GM21515 (cell line): ENCODE data around the gene GPR21.

Experiments used
- ATAC-seq: cut with Tn5 transposase; IDR thresholded peaks from one replicate; pipeline ENCODE4 v1.9.1; 2021; ENCODE audit not compliant: unreplicated experiment

GPR21 gene

DNA sequence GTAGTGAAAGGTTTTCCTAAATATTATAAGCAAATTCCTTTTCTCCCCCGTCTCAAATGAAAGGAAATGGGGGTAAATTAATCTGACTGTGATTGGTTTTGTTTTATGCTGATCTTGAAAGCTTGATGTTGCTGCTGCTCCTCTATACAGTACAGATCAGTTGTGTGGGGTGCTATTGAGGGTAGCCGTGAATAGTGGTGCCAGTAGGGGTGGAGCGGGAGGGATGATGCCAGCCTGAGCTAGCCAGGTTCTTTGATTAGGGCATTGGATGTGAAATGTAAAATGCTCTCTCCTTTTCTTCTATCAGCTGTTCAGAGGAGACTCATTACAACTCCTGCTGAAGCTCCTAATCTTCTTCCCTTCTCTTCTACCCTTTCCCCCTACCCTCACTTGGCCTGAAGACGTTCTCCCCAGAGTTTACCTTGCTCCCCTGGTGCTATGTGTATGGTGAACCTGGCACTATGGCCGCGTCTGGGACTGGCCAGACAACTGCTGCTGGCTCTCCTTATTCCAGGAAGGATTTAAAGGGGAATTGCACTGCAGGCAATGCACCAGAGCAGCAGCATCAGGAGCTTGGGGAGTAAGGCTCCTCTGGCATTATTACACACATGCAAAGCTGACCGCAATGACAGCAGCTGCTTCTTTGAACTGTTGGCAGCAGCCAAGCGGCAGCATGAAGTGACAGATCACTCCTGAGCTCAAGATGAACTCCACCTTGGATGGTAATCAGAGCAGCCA, 566 bp downstream of the GPR21 start:
- ATAC-seq = no peak

DNA sequence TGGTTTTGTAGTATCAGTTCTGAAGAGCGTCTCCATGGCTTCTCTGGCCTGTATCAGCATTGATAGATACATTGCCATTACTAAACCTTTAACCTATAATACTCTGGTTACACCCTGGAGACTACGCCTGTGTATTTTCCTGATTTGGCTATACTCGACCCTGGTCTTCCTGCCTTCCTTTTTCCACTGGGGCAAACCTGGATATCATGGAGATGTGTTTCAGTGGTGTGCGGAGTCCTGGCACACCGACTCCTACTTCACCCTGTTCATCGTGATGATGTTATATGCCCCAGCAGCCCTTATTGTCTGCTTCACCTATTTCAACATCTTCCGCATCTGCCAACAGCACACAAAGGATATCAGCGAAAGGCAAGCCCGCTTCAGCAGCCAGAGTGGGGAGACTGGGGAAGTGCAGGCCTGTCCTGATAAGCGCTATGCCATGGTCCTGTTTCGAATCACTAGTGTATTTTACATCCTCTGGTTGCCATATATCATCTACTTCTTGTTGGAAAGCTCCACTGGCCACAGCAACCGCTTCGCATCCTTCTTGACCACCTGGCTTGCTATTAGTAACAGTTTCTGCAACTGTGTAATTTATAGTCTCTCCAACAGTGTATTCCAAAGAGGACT, 1.5 kb downstream of the GPR21 start:
- no peak for ATAC-seq

DNA sequence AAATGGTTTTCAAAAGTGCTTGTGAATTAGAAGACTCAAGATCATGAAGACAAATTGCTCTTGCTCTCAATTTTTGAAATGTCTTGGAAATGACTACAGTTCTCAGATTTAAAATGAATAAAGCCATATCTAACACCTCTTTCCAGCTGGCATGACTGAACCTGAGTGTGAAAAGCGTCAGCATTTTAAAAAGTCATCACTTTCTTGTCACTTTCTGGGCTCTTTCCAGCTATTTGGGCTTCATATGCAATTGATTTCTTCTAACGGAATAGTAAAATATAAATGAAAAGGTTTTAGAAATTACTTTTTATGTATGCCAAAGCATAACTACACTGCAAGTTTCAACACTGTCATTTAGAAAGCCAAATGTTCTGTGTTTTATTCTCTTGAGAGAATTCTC, 2.3 kb downstream of the GPR21 start:
- ATAC-seq = no peak

DNA sequence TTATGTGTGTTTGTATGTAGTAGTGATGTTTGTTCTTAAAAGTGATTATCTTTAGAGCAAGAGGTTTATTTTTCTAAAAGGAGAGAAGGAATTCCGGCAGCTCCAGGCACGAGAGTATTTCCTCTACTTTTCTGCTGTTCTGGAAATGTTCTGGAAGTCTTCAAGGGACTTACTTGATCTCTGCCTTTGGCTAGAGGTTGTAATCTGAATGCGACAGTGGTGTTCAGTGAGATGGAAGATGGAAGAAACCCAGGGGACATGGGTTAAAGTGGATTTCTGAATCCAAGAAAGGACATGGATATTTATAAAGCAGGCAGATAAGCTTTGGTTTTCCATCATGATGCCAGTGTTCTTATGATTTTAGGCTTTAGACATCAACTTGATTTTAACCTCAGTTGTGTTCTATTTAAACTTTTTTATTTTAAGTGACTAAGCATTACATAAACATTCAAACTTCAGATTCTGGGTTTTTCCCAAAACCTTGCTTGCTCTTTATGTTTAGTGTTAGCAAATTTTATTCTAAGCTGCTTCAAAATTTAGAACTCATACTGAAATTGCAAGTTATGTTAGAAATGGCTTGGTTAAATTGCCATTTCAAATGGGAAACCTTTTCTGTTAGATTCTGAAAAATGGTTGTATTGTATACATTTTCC, 3.6 kb downstream of the GPR21 start:
- ATAC-seq = no peak

DNA sequence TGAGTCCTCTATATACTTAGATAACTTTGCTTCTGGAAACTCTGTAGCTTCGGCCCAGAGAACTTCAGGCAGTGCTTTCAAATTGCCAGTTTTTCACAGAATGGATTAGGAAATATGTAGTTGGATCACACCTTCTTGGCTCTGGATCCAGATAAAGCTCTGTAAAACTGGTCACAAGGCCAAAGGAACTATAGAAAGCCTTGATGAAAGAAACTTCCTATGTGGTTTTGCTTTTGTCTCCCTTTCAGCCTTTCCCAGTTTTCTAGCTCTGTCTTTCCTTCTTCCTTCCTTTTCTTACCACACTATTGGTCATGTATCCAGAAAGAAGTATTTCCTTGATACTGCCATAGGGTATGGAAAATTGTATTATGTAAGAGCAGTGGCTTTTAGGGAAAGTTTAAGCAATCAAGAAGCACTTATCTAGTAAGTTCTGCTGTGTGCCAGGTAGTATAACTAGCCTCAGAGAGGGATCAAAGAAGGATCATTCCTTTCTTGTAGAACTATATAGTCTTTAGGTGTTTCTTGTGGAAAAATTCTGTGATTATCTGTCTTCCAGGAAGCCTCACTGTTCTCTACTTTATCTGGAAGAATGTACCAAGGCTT, 6.3 kb downstream of the GPR21 start:
- no peak for ATAC-seq

DNA sequence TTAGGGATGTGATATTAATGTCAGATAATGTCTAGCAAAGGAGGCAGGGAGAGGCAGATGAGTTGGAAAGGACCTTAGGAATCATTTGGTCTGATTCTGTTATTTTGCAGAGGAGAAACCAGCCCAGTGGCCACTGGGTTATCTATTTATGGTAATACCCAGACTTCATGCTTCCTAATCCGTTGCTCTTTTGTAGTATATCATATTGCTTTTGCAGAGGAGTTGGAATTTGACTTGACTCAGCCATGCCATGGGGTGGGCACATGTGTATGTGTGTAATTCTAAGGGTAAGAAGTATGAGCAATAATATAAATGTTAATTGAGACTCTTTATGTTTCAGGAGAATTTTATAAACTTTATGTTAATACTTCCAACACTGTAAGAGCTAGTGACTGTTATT, 7.3 kb downstream of the GPR21 start:
- no peak for ATAC-seq

DNA sequence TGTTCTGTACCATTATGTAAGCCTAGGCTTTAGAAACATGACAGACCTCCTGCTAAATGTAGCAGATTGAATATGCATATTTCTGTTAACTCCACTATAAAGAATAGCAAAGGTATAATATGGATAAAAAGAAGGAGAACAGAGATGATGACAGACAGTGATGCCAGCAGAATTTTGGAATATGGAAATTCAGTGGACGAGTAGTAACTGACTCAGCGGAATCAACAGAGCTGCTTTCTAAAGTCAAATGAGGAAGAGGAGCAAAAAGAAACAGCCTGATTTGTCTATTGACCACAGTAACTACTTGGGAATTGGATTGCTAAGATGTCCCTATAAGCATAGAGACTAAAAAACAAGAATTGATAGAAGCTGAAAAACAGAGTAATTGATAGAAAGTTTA, 8.0 kb downstream of the GPR21 start:
- ATAC-seq = no peak

DNA sequence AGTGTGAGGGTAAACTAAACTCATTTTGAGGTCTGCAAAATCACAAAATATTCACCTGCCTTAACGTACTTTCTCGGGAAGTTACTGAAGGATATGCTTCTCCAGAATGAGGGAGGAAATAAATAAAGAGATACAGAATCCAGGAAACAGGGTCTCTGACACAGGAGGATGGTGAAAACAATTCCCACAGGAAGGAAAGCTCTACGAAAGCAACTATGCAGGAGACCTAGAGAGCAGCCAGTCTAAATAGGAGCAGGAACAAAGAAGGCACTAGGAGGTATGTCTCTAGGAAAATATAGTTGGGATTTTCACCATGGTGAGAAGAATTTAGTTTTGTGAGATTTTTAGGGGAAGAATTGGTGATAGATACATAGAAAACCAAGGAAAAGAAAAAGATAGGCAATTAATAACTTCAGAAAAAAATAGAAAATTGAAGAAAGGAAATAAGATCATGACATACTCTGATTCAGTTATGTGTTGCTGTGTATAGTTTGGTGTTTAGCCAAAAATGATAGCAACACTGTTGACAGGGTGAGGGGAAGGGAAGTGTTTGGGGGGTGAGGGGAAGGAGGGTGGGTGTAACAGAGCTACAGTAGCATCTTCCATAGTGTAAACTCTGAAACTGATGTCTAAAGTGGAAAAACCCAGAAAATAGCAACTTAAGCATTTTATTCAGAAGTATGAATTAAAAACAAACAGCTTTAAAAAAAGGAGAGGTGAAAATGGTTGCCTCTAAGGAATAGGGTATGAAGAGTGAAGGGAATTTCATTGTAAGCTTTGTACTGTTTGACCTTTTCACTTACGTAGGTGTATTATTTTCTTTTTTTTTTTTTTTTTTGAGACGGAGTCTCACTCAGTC, 9.8 kb downstream of the GPR21 start:
- ATAC-seq = no peak

DNA sequence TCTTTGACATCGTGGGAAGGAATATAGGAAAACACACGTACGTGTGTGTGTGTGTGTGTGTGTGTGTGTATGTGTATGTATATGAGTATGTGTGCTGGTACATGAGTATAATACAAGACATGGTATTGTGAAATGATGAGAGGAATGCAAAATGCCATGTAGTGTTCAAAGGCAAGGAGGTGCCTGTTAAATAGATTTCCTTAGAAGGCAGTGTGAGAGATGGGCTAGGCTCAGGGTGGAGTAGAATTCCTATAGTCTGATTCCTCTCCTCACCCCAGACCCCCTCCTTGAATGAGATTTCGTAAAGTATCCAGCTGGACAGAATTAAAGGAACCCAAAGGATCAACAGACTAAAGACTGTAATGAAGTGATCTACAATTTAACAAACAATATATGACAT, 11.1 kb downstream of the GPR21 start:
- no peak for ATAC-seq

DNA sequence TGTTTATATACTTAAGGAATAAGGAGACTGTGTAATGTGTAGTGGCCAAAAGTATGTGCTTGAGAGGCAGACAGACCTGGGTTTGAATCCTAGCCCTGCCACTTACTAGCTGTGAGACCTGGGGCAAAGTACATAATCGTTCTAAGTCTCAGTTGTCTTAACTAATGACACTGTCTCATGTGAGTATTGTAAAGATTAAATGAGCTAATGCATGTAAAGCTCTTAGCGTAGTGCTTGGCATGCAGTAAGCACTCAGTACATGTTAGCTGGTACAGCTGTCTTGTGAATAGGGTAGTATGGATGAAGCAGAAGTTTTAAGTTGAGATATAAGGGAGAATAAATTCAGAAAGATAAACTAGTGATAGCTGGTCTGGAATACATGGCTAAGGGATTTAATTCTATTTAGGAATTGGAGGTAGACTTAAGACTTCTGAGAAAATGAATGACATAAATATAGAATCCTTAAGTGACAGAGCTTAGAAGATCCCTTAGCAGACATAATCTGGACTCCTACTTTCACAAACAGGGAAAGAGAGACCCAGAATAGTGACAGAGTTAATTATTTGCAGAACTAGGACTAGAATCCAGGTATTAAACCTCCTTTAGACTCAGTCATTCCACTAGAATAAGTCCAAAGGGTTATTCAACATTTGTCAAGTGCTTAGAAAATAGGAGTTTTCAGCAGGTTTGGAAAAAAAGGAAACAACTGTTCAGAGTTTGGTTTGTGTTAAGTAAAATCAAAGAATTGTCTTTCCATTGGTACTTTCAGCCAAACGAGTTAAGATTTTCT, 13.1 kb downstream of the GPR21 start:
- no peak for ATAC-seq

DNA sequence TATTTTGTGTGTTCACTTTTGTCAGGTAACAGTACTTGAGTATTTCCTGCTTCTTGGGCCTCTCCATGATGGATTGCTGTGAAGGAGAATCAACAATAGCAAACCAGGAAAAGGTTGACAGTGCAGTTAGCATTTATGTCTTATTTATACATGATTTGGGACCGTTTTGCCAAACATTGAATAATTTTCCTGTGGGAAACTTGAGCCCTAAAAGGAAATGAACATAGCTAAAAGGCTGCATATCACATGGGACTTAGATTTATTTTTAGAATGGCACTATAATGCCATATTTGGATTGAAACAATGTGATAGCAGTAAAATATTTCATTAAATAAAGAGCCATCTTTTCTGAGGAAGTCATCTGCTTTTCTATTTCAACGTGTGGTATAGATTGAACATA, 15.3 kb downstream of the GPR21 start:
- no peak for ATAC-seq

DNA sequence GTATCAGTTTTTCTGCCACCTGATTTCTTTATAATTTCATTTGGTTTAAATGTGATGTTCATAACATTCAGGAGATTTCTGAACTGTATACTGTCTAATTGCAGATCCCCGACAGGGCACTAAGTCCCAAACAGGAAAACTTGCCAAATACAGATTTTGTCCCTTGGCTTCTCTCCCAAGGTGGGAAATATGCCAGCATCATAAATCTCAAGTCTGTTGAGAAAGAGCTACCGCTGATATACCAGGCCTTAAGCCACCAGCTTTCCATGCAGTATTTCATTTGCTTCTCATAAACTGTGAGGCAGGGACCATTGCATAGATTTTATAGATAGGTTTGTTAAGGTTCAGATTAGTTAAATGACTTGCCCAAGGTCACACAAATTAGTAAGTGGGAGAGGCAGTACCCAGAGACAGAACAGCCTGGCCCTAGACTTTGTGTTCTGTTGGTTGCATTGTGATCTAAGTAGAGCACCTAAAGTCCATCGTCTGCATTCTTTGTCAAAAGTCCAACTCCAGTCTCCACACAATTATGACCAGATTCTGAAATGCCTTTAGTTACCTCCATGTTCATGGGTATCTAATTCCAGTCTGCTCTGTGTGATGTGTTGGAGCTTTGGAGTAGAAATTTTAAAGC, 16.2 kb downstream of the GPR21 start:
- ATAC-seq = no peak

DNA sequence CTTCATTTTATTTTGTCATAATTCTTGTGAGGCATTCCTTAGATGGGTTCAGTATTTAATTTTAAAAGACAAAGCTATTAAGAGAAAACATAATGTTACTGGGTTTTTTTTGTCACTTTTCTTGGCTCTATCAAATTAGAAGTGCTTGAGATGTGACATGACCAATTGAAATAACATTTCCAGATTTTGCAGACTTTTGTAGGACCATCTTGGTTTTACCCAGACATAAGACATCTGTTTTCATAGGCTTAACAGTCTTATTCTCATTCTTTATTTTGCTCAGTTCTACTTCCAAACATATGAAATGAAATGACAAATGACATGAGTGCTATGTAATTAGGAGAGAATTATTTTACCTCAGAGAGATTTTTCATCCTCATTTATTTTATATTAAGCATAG, 19.6 kb downstream of the GPR21 start:
- ATAC-seq = no peak

DNA sequence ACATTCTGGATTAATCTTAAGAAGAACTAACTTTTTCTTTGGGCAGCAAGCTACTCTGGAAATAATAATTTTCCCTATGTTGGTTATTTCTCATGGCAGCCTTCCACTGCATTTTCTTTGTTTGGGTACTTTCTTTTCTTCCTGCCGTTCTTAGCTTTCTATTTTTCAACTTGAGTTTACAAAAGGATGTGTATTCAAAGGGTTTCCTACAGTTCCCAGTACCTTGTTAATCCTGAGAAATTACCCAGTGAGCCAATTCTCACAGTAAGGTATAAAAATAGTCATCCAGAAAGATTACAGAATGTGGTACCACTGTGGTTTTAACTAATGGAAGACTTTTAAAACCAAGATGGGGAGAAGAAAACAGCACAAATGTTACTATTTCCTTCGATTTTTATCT, 20.2 kb downstream of the GPR21 start:
- ATAC-seq = no peak

DNA sequence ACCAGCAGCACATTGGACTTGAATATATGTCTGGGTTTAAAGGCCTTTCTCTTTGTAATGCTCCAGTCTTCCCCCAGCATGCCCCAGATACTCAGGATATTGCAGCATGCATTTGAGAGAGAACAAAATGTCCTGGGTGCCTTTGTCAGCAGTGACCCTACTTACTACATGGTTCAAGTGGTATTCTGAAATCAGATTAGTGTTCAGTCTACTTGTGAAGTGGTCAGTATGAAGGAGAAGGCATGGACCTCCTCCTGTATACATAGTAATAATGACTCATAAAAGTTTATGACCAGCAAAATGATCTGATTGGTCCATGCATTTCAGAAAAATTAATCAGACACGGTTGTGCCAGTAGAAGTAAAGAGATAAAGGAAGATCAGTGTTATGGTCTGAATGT, 25.4 kb downstream of the GPR21 start:
- no peak for ATAC-seq

DNA sequence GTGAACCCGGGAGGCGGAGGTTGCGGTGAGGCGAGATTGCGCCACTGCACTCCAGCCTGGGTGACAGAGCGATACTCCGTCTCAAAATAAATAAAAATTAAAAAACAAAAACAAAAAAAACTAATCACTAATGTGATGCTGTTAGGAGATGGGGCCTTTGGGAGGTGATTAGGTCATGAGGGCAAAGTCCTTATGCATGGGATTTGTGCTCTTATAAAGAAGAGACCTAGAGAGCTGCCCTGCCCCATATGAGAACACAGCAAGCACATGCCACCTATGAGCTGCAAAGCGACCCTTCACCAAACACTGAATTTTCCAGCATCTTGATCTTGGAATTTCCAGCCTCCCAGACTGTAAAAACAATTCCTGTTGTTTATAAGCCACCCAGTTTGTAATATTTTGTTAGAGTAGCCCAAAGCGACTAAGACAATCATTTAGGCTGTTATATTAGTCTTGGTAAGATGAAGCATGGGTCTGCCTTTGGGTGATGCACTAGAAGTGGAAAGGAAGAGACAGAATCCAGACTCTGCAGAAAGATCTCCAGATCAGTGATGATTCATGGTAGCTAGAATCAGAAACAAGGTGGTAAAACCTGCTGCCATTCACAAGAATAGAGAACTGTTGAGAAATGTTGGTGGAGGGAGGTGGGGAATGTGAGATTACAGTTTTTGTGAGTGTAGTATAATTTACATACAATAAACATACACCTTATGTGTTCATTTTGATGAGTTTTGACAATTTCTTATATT, 26.2 kb downstream of the GPR21 start:
- no peak for ATAC-seq

DNA sequence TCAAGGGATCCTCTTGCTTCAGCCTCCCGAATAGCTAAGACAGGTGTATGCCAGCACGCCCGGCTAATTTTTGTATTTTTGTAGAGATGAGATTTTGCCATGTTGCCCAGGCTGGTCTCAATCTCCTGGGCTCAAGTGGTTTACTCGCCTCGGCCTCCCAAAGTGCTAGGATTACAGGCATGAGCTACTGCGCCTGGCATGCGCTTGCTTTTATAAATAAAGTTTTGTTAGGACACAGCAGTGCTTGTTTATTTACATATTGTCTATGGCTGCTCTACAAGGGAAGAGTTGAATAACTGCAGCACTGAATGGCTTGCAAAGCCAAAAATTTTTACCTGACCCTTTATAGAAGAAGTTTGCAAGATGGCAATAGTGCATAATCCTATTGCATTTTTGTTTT, 27.7 kb downstream of the GPR21 start:
- no peak for ATAC-seq

DNA sequence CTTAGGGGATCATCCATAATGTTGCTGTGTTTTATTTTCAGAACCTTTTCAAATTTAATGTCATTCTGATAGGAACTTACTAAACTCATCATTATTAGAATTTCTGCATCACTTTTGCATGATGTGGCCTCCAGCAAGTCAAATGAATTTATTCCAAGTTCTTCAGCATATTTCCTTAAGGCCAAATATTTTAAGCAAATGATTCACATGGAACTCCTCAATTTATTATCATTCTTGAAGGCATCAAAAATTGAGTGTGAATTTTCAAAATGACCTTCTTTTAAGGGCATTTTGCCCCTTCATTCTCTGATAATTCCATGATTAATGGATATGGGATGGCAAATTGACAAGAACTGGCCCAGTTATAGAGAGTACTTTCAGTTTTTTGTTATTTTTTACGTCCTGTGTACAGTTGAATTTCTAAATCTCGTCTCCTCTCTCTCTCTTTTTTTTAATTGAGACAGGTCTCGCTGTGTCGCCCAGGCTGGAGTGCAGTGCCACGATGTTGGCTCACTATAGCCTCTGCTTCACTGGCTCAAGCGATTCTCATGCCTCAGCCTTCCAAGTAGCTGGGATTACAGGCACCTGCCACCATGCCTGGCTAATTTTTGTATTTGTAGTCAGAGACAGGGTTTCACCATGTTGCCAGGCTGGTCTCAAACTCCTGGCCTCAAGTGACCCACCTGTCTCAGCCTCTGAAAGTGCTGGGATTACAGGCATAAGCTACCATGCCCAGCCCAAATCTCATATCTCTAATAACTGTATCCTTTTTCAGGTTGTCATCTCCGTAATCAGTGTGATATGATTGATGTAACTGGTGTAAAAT, 29.1 kb downstream of the GPR21 start:
- ATAC-seq = no peak
